Subcutaneous adipose tissue (tissue), 4 donors: Measurements from ENCODE around the gene RTN1. TPM values are rescaled to one million over a fixed set of nuclear protein-coding genes. Genes with fewer than 3 reads are reported as not detected.

Experiments used
- CTCF ChIP-seq: fragments of 450-650 bp; IDR thresholded peaks from one replicate; pipeline ENCODE4 v1.5.1; 2016; ENCODE audit warnings: low read depth, mild to moderate bottlenecking, control low read depth, antibody characterized with exemption, moderate library complexity
- total RNA-seq, 4 donors: library from RNA; depleted of rRNA; stranded (reverse); fragments of >200 nt; gene quantifications; one replicate each; pipeline ENCODE4 v1.1.0, GENCODE V29; 2016

Gene RTN1
- total RNA-seq, 4 donors from 2014 or later = 30.5 to 92.9 (median 49.8) TPM

- no peak for TF ChIP-seq CTCF
Observed at GRCh38 chr14:59787045-59787674, 83.4 kb downstream of the RTN1 start.

- no peak for TF ChIP-seq CTCF
Observed at GRCh38 chr14:59785629-59786028, 84.9 kb downstream of the RTN1 start.

GRCh38 chr14:59782760-59783159 is 87.8 kb downstream of the RTN1 start:
- TF ChIP-seq CTCF = no peak

GRCh38 chr14:59777006-59777579 is 93.5 kb downstream of the RTN1 start:
- no peak for TF ChIP-seq CTCF

- TF ChIP-seq CTCF = no peak
Observed at GRCh38 chr14:59776468-59776867, 94.1 kb downstream of the RTN1 start.

GRCh38 chr14:59772233-59772632 is 98.3 kb downstream of the RTN1 start:
- TF ChIP-seq CTCF = no peak

GRCh38 chr14:59771577-59771976 is 99.0 kb downstream of the RTN1 start:
- TF ChIP-seq CTCF = no peak
